Peyer's patch (tissue), 4 donors: ENCODE results near the gene HDAC4.

Experiments used
- POLR2A ChIP-seq, 2 donors: fragments of 450-650 bp; IDR thresholded peaks; one replicate each; pipeline ENCODE4 v1.5.1; 2017; ENCODE audit warnings: antibody characterized with exemption in 2 of 2, mild to moderate bottlenecking in 2 of 2, moderate library complexity in 2 of 2
- TF ChIP-seq, protein P1 (sequence below), 6 experiments: fragments of 450-650 bp in 4 of 6; fragments of 200-600 bp in 2 of 6; sonication (generic) in 1 of 6; IDR thresholded peaks; one replicate each; pipeline ENCODE4 v1.5.1; 2017 to 2019; ENCODE audit warnings: antibody characterized with exemption in 6 of 6, mild to moderate bottlenecking in 3 of 6, moderate library complexity in 1 of 6

- TF ChIP-seq, protein P1, sequence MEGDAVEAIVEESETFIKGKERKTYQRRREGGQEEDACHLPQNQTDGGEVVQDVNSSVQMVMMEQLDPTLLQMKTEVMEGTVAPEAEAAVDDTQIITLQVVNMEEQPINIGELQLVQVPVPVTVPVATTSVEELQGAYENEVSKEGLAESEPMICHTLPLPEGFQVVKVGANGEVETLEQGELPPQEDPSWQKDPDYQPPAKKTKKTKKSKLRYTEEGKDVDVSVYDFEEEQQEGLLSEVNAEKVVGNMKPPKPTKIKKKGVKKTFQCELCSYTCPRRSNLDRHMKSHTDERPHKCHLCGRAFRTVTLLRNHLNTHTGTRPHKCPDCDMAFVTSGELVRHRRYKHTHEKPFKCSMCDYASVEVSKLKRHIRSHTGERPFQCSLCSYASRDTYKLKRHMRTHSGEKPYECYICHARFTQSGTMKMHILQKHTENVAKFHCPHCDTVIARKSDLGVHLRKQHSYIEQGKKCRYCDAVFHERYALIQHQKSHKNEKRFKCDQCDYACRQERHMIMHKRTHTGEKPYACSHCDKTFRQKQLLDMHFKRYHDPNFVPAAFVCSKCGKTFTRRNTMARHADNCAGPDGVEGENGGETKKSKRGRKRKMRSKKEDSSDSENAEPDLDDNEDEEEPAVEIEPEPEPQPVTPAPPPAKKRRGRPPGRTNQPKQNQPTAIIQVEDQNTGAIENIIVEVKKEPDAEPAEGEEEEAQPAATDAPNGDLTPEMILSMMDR (IDR thresholded peaks at IDR 0.05): no peak
- TF ChIP-seq POLR2A (IDR thresholded peaks at IDR 0.05): no peak
These were observed 357.5 kb downstream of the HDAC4 start for GRCh38 chr2:239043326-239043725.
